Adrenal gland (tissue), 5 donors: ENCODE results near the gene TNFRSF19.

Experiments
- CTCF ChIP-seq, 6 experiments: fragments of 450-650 bp in 4 of 6; fragments of 200-600 bp in 2 of 6; sonication (generic) in 1 of 6; IDR thresholded peaks; 1 replicate in 5 of 6; 2 replicates in 1 of 6; pipeline versions ENCODE4 v1.5.1 to v1.8.0; 2016 to 2021; ENCODE audit warnings: antibody characterized with exemption in 6 of 6, mild to moderate bottlenecking in 2 of 6, moderate library complexity in 1 of 6
- POLR2A ChIP-seq, 2 donors: fragments of 450-650 bp; IDR thresholded peaks; one replicate each; pipeline ENCODE4 v1.6.1; 2017; ENCODE audit warnings: antibody characterized with exemption in 2 of 2, mild to moderate bottlenecking in 2 of 2, moderate library complexity in 1 of 2
- donor health status: DM: no; HTN: no; CAD: no.

DNA sequence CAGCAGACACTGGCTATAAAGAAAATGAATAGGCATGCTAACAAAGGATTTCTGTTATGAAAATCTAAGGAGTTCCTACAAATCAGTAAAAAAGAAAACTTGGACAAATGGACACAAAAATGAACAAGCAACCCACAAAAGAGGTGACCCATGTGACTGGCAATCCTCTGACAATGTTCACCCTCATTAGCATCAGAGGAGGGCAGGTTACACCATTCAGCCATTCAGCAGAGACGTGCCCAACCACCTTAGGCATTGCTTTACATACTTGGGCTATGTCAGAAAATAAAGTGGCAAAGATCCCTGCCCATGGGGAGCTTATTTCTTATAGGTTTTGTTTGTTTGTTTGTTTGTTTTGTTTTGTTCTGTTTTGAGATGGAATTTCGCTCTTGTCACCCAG, 46.0 kb downstream of the TNFRSF19 start:
- TF ChIP-seq POLR2A (IDR thresholded peaks at IDR 0.05): no peak
- TF ChIP-seq CTCF (IDR thresholded peaks at IDR 0.05): no peak
